Adrenal gland (tissue), 12 donors: Measurements from ENCODE around the gene ADM2. TPM values are rescaled to one million over a fixed set of nuclear protein-coding genes. Genes with fewer than 3 reads are reported as not detected.
"Not testable (repeated sequence)": the region's sequence is repeated elsewhere in the genome, so short reads cannot be mapped to it uniquely, and the experiment has no call there.

Experiments
- DNase-seq, 7 donors: peaks; one replicate each; pipeline ENCODE4 v3.0.0-alpha.2; 2019 to 2020
- H3K27ac ChIP-seq, 5 donors: fragments of 200-600 bp; sonication (generic) in 4 of 5; 1 replicate in 3 of 5; 2 replicates in 2 of 5; pipeline versions ENCODE4 v1.5.1 to v1.8.0; 2016 to 2020; ENCODE audit warnings: mild to moderate bottlenecking in 1 of 5
- H3K27me3 ChIP-seq: fragments of 200-600 bp; 2 replicates; pipeline ENCODE4 v1.8.0; 2021
- H3K36me3 ChIP-seq, 2 donors: fragments of 200-600 bp; replicated peaks in 1 of 2; 1 replicate in 1 of 2; 2 replicates in 1 of 2; pipeline versions ENCODE4 v1.5.1 to v1.8.0; 2018 to 2022
- H3K4me1 ChIP-seq, 2 donors: fragments of 200-600 bp; replicated peaks in 1 of 2; 1 replicate in 1 of 2; 2 replicates in 1 of 2; pipeline versions ENCODE4 v1.5.1 to v1.8.0; 2018 to 2021
- H3K4me3 ChIP-seq, 4 donors: fragments of 200-600 bp; sonication (generic) in 3 of 4; one replicate each; pipeline ENCODE4 v1.5.1; 2016 to 2018
- H3K9me3 ChIP-seq, 3 donors: fragments of 200-600 bp; sonication (generic) in 1 of 3; replicated peaks in 1 of 3; 1 replicate in 2 of 3; 2 replicates in 1 of 3; pipeline versions ENCODE4 v1.5.1 to v1.8.0; 2016 to 2021
- POLR2A ChIP-seq, 2 donors: fragments of 450-650 bp; IDR thresholded peaks; one replicate each; pipeline ENCODE4 v1.6.1; 2017; ENCODE audit warnings: antibody characterized with exemption in 2 of 2, mild to moderate bottlenecking in 2 of 2, moderate library complexity in 1 of 2
- WGBS, 4 donors: extraction: QIAGEN DNeasy Blood & Tissue Kit in 2 of 4; methylation state at CpG; one replicate each; pipeline versions ENCODE4 v1.1.5 to v1.1.7; 2013 to 2017; 5-methylcytosine and 5-hydroxymethylcytosine counted together
- intact Hi-C, 2 donors: fragments of 100-400 bp; cut with DNase I; formaldehyde crosslinking; loops; one replicate each; pipeline versions ENCODE4 v1.14.1 to v1.15.0; 2022 to 2023
- polyA plus RNA-seq, 3 donors: library from polyadenylated mRNA; stranded (reverse); fragments of 200-250 nt in 2 of 3; fragments of 350-450 nt in 1 of 3; fragmentation: Illumina TruSeq in 1 of 3; extraction: RNeasy Lipid Tissue Mini Kit (QIAGEN cat#74804) in 1 of 3; gene quantifications; one replicate each; pipeline ENCODE4 v1.2.3, GENCODE V29; 2013 to 2014
- total RNA-seq, 9 donors: library from RNA; depleted of rRNA in 4 of 9; stranded (reverse); fragments of >200 nt in 4 of 9; fragments of 120-200 nt in 1 of 9; fragmentation: NEBNext Ultra II Directional in 1 of 9; extraction: Animal tissue kit (Norgen Biotek cat#: 25700) in 1 of 9; gene quantifications; one replicate each; pipeline versions ENCODE4 v1.1.0 to v1.2.4, GENCODE V29; 2013 to 2023
- TF ChIP-seq, protein P1 (sequence below), 6 experiments: fragments of 450-650 bp in 4 of 6; fragments of 200-600 bp in 2 of 6; sonication (generic) in 1 of 6; IDR thresholded peaks; 1 replicate in 5 of 6; 2 replicates in 1 of 6; pipeline versions ENCODE4 v1.5.1 to v1.8.0; 2016 to 2021; ENCODE audit warnings: antibody characterized with exemption in 6 of 6, mild to moderate bottlenecking in 2 of 6, moderate library complexity in 1 of 6
- donor health status: healthy with polysubstance abuse.
- donor health status: Bipolar disorder and iron deficiency.
- donor health status: DM: yes; HTN: yes; CAD: no.
- donor health status: DM: no; HTN: no; CAD: no.
- donor health status: DM: no; HTN: no; CAD: no.
- donor health status: DM: yes; HTN: yes; CAD: no.

The ADM2 gene
- total and polyA plus RNA-seq, 12 donors = 0.07 to 0.54 (median 0.25) TPM; not detected in 5

GRCh38 chr22:50519151-50519550 lies 37.8 kb downstream of the ADM2 start:
- Histone ChIP-seq H3K4me3 (no peak overlapping the region), H3K36me3 (peaks cover 0 to 54% of the 10 kb centered on the region in 2 donors), H3K27me3 (no peaks in the 10 kb centered on the region), H3K27ac (no peak overlapping the region), H3K9me3 (no peaks in the 10 kb centered on the region), H3K4me1 (peaks cover 1 to 5% of the 10 kb centered on the region in 2 donors)
- DNase-seq = no peak
- intact Hi-C loops = no loop called here
- TF ChIP-seq POLR2A (IDR thresholded peaks at IDR 0.05) = no peak
- TF ChIP-seq, protein P1, sequence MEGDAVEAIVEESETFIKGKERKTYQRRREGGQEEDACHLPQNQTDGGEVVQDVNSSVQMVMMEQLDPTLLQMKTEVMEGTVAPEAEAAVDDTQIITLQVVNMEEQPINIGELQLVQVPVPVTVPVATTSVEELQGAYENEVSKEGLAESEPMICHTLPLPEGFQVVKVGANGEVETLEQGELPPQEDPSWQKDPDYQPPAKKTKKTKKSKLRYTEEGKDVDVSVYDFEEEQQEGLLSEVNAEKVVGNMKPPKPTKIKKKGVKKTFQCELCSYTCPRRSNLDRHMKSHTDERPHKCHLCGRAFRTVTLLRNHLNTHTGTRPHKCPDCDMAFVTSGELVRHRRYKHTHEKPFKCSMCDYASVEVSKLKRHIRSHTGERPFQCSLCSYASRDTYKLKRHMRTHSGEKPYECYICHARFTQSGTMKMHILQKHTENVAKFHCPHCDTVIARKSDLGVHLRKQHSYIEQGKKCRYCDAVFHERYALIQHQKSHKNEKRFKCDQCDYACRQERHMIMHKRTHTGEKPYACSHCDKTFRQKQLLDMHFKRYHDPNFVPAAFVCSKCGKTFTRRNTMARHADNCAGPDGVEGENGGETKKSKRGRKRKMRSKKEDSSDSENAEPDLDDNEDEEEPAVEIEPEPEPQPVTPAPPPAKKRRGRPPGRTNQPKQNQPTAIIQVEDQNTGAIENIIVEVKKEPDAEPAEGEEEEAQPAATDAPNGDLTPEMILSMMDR (IDR thresholded peaks at IDR 0.05) = no peak
- WGBS, 4 donors = 93 to 100% (median 96%) methylated on average over 1 to 8 of the region's 8 CpGs

DNA sequence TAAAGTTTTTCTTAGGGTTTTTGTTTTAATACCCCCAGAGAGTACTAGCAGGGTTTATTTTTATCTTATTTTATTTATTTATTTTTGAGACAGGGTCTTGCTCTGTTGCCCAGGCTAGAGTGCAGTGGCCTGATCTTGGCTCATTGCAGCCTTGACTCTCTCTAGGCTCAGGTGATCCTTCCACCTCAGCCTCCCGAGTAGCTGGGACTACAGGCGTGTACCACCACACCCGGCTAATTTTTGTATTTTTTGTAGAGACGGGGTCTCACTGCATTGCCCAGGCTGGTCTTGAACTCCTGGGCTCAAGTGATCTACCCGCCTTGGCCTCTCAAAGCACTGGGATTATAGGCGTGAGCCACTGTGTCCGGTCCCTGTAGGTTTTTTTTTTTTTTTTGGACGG lies 38.8 kb downstream of the ADM2 start:
- H3K27ac ChIP-seq, DNase-seq, H3K4me3 ChIP-seq, intact Hi-C loops, H3K27me3 ChIP-seq, H3K9me3 ChIP-seq: not testable (repeated sequence)
- WGBS, 4 donors = 91 to 99% (median 96%) methylated on average over 8 of the region's 8 CpGs
- H3K4me1 ChIP-seq = peaks cover 11 to 13% of the 10 kb centered on the region in 2 donors
- H3K36me3 ChIP-seq = peaks cover 0 to 54% of the 10 kb centered on the region in 2 donors

DNA sequence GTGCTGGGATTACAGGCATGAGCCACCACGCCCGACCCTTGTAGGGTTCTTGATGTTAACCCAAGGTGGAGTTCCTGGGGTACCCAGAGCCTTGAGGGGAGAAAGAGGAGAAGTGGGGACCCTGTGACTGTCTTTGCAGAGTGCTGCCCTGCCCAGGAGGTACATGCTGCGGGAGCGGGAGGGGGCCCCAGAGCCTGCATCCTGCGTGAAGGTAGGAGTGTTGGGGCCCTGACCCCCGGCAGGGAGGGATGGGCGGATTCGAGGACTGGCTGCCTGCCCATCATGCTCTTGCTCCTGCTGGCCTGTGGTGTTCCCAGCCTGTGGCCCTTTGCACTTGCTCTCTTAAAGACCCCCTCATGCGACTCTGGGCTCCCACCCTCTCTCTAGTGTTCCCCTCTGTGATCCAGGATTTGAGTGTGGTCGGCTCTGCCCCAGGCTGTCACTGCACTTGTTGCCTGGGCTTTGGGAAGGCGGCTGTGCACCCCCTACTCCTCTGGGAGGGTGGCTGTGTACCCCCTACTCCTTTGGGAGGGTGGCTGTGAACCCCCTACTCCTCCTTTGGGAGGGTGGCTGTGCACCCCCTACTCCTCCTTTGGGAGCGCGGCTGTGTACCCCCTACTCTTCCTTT lies 39.6 kb downstream of the ADM2 start:
- peak in 1 of 7 donors; percentile 15 for DNase-seq
- H3K27ac ChIP-seq = no peak overlapping the region
- 91 to 98% (median 94%) methylated on average over 5 to 13 of the region's 13 CpGs for WGBS, 4 donors
- H3K27me3 ChIP-seq = no peaks in the 10 kb centered on the region
- H3K36me3 ChIP-seq = peaks cover 0 to 54% of the 10 kb centered on the region in 2 donors
- TF ChIP-seq, protein P1 (IDR thresholded peaks at IDR 0.05) = no peak
- no peak for TF ChIP-seq POLR2A (IDR thresholded peaks at IDR 0.05)
- no peak overlapping the region for H3K4me3 ChIP-seq
- H3K4me1 ChIP-seq = peaks cover 11 to 13% of the 10 kb centered on the region in 2 donors
- intact Hi-C loops = no loop called here
- no peaks in the 10 kb centered on the region for H3K9me3 ChIP-seq

GRCh38 chr22:50521710-50522109 lies 40.4 kb downstream of the ADM2 start:
- WGBS, 4 donors = 89 to 100% (median 93%) methylated on average over 1 to 10 of the region's 10 CpGs
- no peaks in the 10 kb centered on the region for H3K9me3 ChIP-seq
- peaks cover 18 to 20% of the 10 kb centered on the region in 2 donors for H3K4me1 ChIP-seq
- H3K27me3 ChIP-seq = no peaks in the 10 kb centered on the region
- no peak for DNase-seq
- TF ChIP-seq, protein P1 (IDR thresholded peaks at IDR 0.05) = no peak
- TF ChIP-seq POLR2A (IDR thresholded peaks at IDR 0.05) = no peak
- H3K36me3 ChIP-seq = peaks cover 0 to 54% of the 10 kb centered on the region in 2 donors
- no peak overlapping the region for H3K27ac ChIP-seq
- intact Hi-C loops = no loop called here
- H3K4me3 ChIP-seq = no peak overlapping the region
